ENCODE measurements around the gene PHF24. TPM values are rescaled to one million over a fixed set of nuclear protein-coding genes. Genes with fewer than 3 reads are reported as not detected.

The PHF24 gene
- total RNA-seq, 1 donor from 2014 or later, result not detected

Other genes with a start within 250 kb of the PHF24 start
- gene CCL21, start 248.1 kb upstream of the PHF24 start, total RNA-seq, result not detected in 2 replicates
- 4.2 and 4.8 TPM in 2 replicates for gene DNAJB5, start 31.5 kb downstream of the PHF24 start, total RNA-seq
- gene VCP, start 114.3 kb downstream of the PHF24 start, total RNA-seq, result 248 and 255 TPM in 2 replicates
- 112 and 118 TPM in 2 replicates for gene FANCG, start 121.7 kb downstream of the PHF24 start, total RNA-seq
- 26.4 and 33.4 TPM in 2 replicates for gene PIGO, start 138.3 kb downstream of the PHF24 start, total RNA-seq
- gene STOML2, start 144.8 kb downstream of the PHF24 start, total RNA-seq, result 139 and 143 TPM in 2 replicates
- 14.0 and 14.4 TPM in 2 replicates for gene ATOSB, start 157.6 kb downstream of the PHF24 start, total RNA-seq
- gene UNC13B, start 203.7 kb downstream of the PHF24 start, total RNA-seq, result 0.27 and 0.84 TPM in 2 replicates

Data from T-helper 2 cell treated with Interferon-gamma antibody and Interleukin-4, amounts not matched to agents 100 ng/mL and 5 ng/mL, for 36 hours (primary cell).